Smooth muscle cell (in vitro differentiated cells): ENCODE data around the gene RAPSN. TPM values are rescaled to one million over a fixed set of nuclear protein-coding genes. Genes with fewer than 3 reads are reported as not detected.

ENCODE experiments used
- DNase-seq: peaks from one replicate; lab custom pipeline; 2025; ENCODE audit not compliant: unreplicated experiment; lab: John Stamatoyannopoulos, UW
- H2AFZ ChIP-seq: fragments of 200-600 bp; sonication (generic); 2 replicates; pipeline ENCODE4 v1.6.0; 2016; ENCODE audit warnings: antibody characterized with exemption, low read depth, mild to moderate bottlenecking
- H3F3A ChIP-seq: fragments of 200-600 bp; sonication (generic); 2 replicates; pipeline ENCODE4 v1.6.0; 2017; ENCODE audit warnings: antibody characterized with exemption, low read depth
- H3K27ac ChIP-seq: fragments of 200-600 bp; sonication (generic); 2 replicates; pipeline ENCODE4 v1.5.1; 2016; ENCODE audit warnings: low read depth, mild to moderate bottlenecking
- H3K27me3 ChIP-seq: fragments of 200-600 bp; sonication (generic); 2 replicates; pipeline ENCODE4 v1.6.1; 2016; ENCODE audit warnings: low read depth, mild to moderate bottlenecking
- H3K36me3 ChIP-seq: fragments of 200-600 bp; sonication (generic); 2 replicates; pipeline ENCODE4 v1.5.1; 2016; ENCODE audit warnings: low read depth
- H3K4me1 ChIP-seq: fragments of 200-600 bp; sonication (generic); 2 replicates; pipeline ENCODE4 v1.5.1; 2016; ENCODE audit warnings: low read depth
- H3K4me2 ChIP-seq: fragments of 200-600 bp; sonication (generic); 2 replicates; pipeline ENCODE4 v1.6.0; 2016; ENCODE audit warnings: mild to moderate bottlenecking
- H3K4me3 ChIP-seq: fragments of 200-600 bp; sonication (generic); 2 replicates; pipeline ENCODE4 v1.5.1; 2016; ENCODE audit warnings: mild to moderate bottlenecking
- H3K79me2 ChIP-seq: fragments of 200-600 bp; sonication (generic); 2 replicates; pipeline ENCODE4 v1.6.0; 2016; ENCODE audit warnings: low read depth, mild to moderate bottlenecking
- H3K9ac ChIP-seq: fragments of 200-600 bp; sonication (generic); 2 replicates; pipeline ENCODE4 v1.6.0; 2016; ENCODE audit warnings: low read depth
- H3K9me3 ChIP-seq: fragments of 200-600 bp; sonication (generic); replicated peaks from 2 replicates; pipeline ENCODE4 v1.5.1; 2016; ENCODE audit warnings: low read depth
- H4K20me1 ChIP-seq: fragments of 200-600 bp; sonication (generic); 2 replicates; pipeline ENCODE4 v1.6.0; 2016; ENCODE audit warnings: low read depth
- WGBS: methylation state at CpG from one replicate; pipeline ENCODE4 v1.1.7; 2016; ENCODE audit warnings: low lambda C conversion rate; 5-methylcytosine and 5-hydroxymethylcytosine counted together
- polyA plus RNA-seq: library from polyadenylated mRNA; unstranded; fragments of >200 nt; fragmentation: Nextera tagmentation; extraction: Ambion mirVana; gene quantifications from 2 replicates; pipeline ENCODE4 v1.2.1, GENCODE V29; 2016
- total RNA-seq: library from RNA; depleted of rRNA; stranded (reverse); fragments of >200 nt; gene quantifications from 2 replicates; pipeline ENCODE4 v1.2.3, GENCODE V29; 2014
- TF ChIP-seq, protein P1 (sequence below): fragments of 200-600 bp; sonication (generic); IDR thresholded peaks from 2 replicates; pipeline ENCODE4 v1.5.1; 2017; ENCODE audit warnings: borderline replicate concordance, mild to moderate bottlenecking, antibody characterized with exemption; ENCODE audit not compliant: insufficient read depth, poor library complexity, severe bottlenecking

Gene RAPSN
- total and polyA plus RNA-seq, 2 experiments from 2014 or later, result 0.41 TPM; not detected in 1

DNA sequence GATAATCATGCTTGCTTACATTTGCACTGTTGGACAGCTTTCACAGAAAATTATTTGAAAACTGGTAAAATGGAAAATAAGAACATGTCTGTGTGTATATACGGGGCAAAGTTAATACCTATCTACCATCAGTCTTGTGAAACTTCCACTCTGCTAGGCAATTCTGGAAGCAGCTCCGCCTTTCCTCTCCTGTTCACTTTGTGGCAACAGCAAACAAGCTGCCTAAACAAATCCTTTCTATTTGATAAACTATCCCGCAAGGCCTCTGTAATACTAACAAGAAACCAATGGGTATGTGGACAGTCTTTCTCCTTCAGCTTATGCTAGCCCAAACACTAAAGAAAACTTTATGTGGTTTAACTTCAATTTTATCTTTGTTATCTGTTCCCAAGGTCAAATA is 39.2 kb upstream of the RAPSN start:
- Histone ChIP-seq H3K4me3 (no peak overlapping the region), H3K9ac (no peak overlapping the region), H2AFZ (no peak overlapping the region), H3K79me2 (peaks cover 57% of the 10 kb centered on the region), H3K4me1 (no peaks in the 10 kb centered on the region), H3K27ac (peak overlapping the region; percentile 15), H3K9me3 (no peaks in the 10 kb centered on the region), H4K20me1 (peaks cover 62% of the 10 kb centered on the region), H3K4me2 (no peak overlapping the region), H3K27me3 (no peaks in the 10 kb centered on the region), H3F3A (peaks cover 4% of the 10 kb centered on the region), H3K36me3 (peaks cover 33% of the 10 kb centered on the region)
- DNase-seq, result no peak
- 73% methylated on average over 3 of the region's 3 CpGs for WGBS
- TF ChIP-seq, protein P1, sequence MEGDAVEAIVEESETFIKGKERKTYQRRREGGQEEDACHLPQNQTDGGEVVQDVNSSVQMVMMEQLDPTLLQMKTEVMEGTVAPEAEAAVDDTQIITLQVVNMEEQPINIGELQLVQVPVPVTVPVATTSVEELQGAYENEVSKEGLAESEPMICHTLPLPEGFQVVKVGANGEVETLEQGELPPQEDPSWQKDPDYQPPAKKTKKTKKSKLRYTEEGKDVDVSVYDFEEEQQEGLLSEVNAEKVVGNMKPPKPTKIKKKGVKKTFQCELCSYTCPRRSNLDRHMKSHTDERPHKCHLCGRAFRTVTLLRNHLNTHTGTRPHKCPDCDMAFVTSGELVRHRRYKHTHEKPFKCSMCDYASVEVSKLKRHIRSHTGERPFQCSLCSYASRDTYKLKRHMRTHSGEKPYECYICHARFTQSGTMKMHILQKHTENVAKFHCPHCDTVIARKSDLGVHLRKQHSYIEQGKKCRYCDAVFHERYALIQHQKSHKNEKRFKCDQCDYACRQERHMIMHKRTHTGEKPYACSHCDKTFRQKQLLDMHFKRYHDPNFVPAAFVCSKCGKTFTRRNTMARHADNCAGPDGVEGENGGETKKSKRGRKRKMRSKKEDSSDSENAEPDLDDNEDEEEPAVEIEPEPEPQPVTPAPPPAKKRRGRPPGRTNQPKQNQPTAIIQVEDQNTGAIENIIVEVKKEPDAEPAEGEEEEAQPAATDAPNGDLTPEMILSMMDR, result no peak

DNA sequence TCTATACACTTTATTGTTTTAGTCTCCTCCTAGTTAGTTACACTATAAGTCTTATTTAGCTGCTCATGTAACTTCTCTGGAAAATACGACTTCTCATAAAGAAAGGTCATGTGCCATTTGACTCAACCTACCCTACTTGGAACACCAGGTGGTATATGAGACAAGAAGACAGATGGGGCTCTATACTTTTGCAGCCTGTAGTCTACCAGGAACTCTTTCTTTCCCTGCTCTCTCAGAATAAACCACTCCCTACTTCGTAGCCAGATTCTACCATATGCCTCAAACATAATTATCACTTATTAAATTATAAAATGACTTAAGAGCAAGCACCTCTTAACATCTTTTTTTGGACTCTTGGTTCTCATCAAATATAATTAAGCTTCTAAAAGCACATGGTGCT is 38.5 kb upstream of the RAPSN start:
- Histone ChIP-seq H3K9ac (no peak overlapping the region), H3K36me3 (peaks cover 38% of the 10 kb centered on the region)
- 92% methylated on average over 2 of the region's 2 CpGs for WGBS

DNA sequence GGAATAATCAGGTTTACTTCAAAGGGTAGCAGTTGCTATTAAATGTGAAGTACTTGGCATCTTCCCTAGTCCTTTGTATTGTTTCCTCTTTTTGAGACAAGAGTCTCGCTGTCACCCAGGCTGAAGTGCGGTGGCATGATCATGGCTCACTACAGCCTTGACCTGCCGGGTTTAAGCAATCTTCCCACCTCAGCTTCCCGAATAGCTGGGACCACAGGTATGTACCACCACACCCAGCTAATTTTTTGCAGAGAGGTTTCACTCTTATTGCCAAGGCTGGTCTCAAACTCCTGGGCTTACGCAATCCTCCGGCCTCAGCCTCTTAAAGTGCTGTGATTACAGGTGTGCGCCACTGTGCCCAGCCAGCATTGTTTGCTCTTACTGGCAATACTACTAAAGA is 36.2 kb upstream of the RAPSN start:
- no peak overlapping the region for H3K4me3 ChIP-seq
- no peaks in the 10 kb centered on the region for H3K9me3 ChIP-seq
- H2AFZ ChIP-seq, result no peak overlapping the region
- DNase-seq, result no peak
- no peaks in the 10 kb centered on the region for H3K4me1 ChIP-seq
- H3K27me3 ChIP-seq, result no peaks in the 10 kb centered on the region
- H3F3A ChIP-seq, result peaks cover 4% of the 10 kb centered on the region
- H3K27ac ChIP-seq, result no peak overlapping the region
- peaks cover 47% of the 10 kb centered on the region for H3K36me3 ChIP-seq
- peaks cover 40% of the 10 kb centered on the region for H4K20me1 ChIP-seq
- TF ChIP-seq, protein P1, result no peak
- H3K9ac ChIP-seq, result no peak overlapping the region
- H3K79me2 ChIP-seq, result peaks cover 36% of the 10 kb centered on the region
- WGBS, result 97% methylated on average over 7 of the region's 7 CpGs
- H3K4me2 ChIP-seq, result no peak overlapping the region

More for the DNA sequence above, 38.5 kb upstream of the RAPSN start:
- Histone ChIP-seq H2AFZ (no peak overlapping the region), H3K9me3 (no peaks in the 10 kb centered on the region), H3K4me2 (no peak overlapping the region), H3K4me1 (no peaks in the 10 kb centered on the region), H3K27me3 (no peaks in the 10 kb centered on the region), H4K20me1 (peaks cover 55% of the 10 kb centered on the region), H3F3A (peaks cover 4% of the 10 kb centered on the region), H3K27ac (peak overlapping the region; percentile 15), H3K79me2 (peaks cover 53% of the 10 kb centered on the region), H3K4me3 (no peak overlapping the region)
- TF ChIP-seq, protein P1, result no peak
- DNase-seq, result no peak

DNA sequence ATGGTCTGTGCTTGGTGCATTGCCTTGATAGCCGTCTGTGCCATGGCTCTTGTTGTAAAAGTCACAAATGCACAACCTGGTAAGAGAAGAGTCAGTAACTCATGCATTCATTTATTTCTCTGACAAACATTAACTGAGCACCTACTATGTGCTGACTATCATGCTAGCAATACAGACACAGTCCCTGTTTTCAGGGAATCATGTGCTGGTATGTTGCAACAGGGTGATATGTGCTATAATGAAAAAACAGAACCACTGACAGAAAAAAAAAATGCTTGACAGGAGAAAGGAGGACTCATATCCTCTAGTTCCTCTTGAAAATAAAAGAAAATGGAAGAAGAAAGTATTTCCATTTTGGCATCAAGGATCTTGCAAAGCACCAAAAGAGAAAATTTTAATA is 34.5 kb upstream of the RAPSN start:
- Histone ChIP-seq H3K79me2 (peaks cover 31% of the 10 kb centered on the region), H2AFZ (no peak overlapping the region), H3F3A (peaks cover 4% of the 10 kb centered on the region), H3K4me3 (no peak overlapping the region), H4K20me1 (peaks cover 35% of the 10 kb centered on the region), H3K4me2 (no peak overlapping the region), H3K27ac (no peak overlapping the region), H3K9me3 (no peaks in the 10 kb centered on the region), H3K27me3 (no peaks in the 10 kb centered on the region), H3K9ac (no peak overlapping the region), H3K36me3 (peaks cover 54% of the 10 kb centered on the region), H3K4me1 (no peaks in the 10 kb centered on the region)
- DNase-seq, result no peak
- TF ChIP-seq, protein P1, result no peak
- WGBS, result 100% methylated on average over 1 of the region's 1 CpG
